Neural progenitor cell (in vitro differentiated cells): ENCODE results near the gene SLC25A47. TPM values are rescaled to one million over a fixed set of nuclear protein-coding genes. Genes with fewer than 3 reads are reported as not detected.

Experiments used
- DNase-seq: peaks from one replicate; pipeline ENCODE4 v3.0.0-alpha.2; 2016; ENCODE audit warnings: low spot score
- H2AFZ ChIP-seq: fragments of 200-600 bp; sonication (generic); replicated peaks from 2 replicates; pipeline ENCODE4 v1.6.1; 2016; ENCODE audit warnings: antibody characterized with exemption
- H3F3A ChIP-seq: fragments of 200-600 bp; sonication (generic); 2 replicates; pipeline ENCODE4 v1.6.1; 2016; ENCODE audit warnings: antibody characterized with exemption, low read depth
- H3K27ac ChIP-seq: fragments of 200-600 bp; sonication (generic); 2 replicates; pipeline ENCODE4 v1.5.1; 2016; ENCODE audit warnings: mild to moderate bottlenecking
- H3K27me3 ChIP-seq: fragments of 200-600 bp; sonication (generic); 2 replicates; pipeline ENCODE4 v1.6.1; 2016; ENCODE audit warnings: mild to moderate bottlenecking, moderate library complexity
- H3K36me3 ChIP-seq: fragments of 200-600 bp; sonication (generic); 2 replicates; pipeline ENCODE4 v1.5.1; 2016
- H3K4me1 ChIP-seq: fragments of 200-600 bp; sonication (generic); 2 replicates; pipeline ENCODE4 v1.6.1; 2016; ENCODE audit warnings: mixed run types
- H3K4me2 ChIP-seq: fragments of 200-600 bp; sonication (generic); 2 replicates; pipeline ENCODE4 v1.6.1; 2016
- H3K4me3 ChIP-seq: fragments of 200-600 bp; sonication (generic); 2 replicates; pipeline ENCODE4 v1.5.1; 2016
- H3K79me2 ChIP-seq: fragments of 200-600 bp; sonication (generic); 2 replicates; pipeline ENCODE4 v1.6.1; 2016; ENCODE audit warnings: low read depth
- H3K9ac ChIP-seq: fragments of 200-600 bp; sonication (generic); 2 replicates; pipeline ENCODE4 v1.6.1; 2016
- H3K9me3 ChIP-seq: fragments of 200-600 bp; sonication (generic); 2 replicates; pipeline ENCODE4 v1.5.1; 2016; ENCODE audit warnings: low read depth
- H4K20me1 ChIP-seq: fragments of 200-600 bp; sonication (generic); 2 replicates; pipeline ENCODE4 v1.6.1; 2016; ENCODE audit warnings: low read depth
- H3K27ac Mint-ChIP-seq: 3 replicates; pipeline ENCODE4 v1.8.0; 2021; ENCODE audit warnings: mixed read lengths
- H3K27me3 Mint-ChIP-seq: 2 replicates; pipeline ENCODE4 v1.8.0; 2022; ENCODE audit warnings: low read depth, mild to moderate bottlenecking, inconsistent platforms, moderate library complexity, mixed read lengths; ENCODE audit not compliant: insufficient read depth
- H3K36me3 Mint-ChIP-seq: 3 replicates; pipeline ENCODE4 v1.8.0; 2021; ENCODE audit warnings: mixed read lengths
- H3K4me1 Mint-ChIP-seq: 3 replicates; pipeline ENCODE4 v1.8.0; 2021; ENCODE audit warnings: mixed read lengths
- H3K4me3 Mint-ChIP-seq: 3 replicates; pipeline ENCODE4 v1.8.0; 2021; ENCODE audit warnings: mild to moderate bottlenecking, moderate library complexity, mixed read lengths
- H3K9me3 Mint-ChIP-seq: 3 replicates; pipeline ENCODE4 v1.8.0; 2020; ENCODE audit warnings: mixed read lengths
- EZH2 ChIP-seq: fragments of 200-600 bp; sonication (generic); IDR thresholded peaks from 2 replicates; pipeline ENCODE4 v1.6.1; 2017; ENCODE audit warnings: antibody characterized with exemption, mild to moderate bottlenecking, moderate library complexity
- EZH2phosphoT487 ChIP-seq: fragments of 200-600 bp; sonication (generic); IDR thresholded peaks from 2 replicates; pipeline ENCODE4 v1.6.1; 2017; ENCODE audit warnings: antibody characterized with exemption
- total RNA-seq: library from RNA; depleted of rRNA; stranded (reverse); fragments of >200 nt; gene quantifications from 2 replicates; pipeline ENCODE4 v1.2.3, GENCODE V29; 2015; ENCODE audit warnings: low replicate concordance
- TF ChIP-seq, protein P1 (sequence below): fragments of 200-600 bp; sonication (generic); IDR thresholded peaks from 2 replicates; pipeline ENCODE4 v1.5.1; 2017; ENCODE audit warnings: antibody characterized with exemption, mild to moderate bottlenecking

SLC25A47 gene
- total RNA-seq, 1 donor from 2014 or later, result not detected

DNA sequence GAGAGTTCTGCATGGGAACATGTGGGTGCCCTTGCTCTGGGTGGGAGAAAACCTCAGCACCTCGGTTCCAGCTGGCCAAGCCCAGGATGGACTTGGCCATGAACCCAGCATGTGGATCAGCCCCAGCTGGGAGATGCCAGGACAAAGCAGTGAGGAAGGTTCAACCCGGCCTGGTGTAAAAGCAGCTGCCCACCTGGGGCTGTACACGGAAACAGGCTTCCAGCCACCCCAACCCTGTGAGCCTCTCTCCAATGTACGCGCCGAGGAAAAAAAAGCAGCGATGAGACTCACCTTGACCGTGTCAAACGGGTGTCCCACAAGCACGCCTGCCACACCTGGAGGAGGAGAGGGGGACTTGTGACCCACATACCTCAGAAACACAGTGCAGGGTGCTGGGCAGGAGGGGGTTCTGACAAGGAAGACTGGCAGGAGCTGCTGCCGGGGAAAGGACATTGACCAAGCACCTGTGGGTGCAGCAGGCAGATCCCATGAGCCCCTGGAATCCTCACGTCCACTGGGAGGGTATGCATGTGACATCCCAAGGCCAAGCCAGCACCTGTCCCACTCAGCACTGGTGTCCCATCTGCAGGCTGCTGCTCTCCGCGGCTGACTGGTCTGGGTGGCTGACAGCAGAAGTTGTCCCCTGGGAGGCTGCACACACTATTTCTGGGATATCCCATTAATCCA, 24.4 kb upstream of the SLC25A47 start:
- H3K9me3 Mint-ChIP-seq, result no peaks in the 10 kb centered on the region

GRCh38 chr14:100299238-100299560, 23.9 kb upstream of the SLC25A47 start:
- Histone ChIP-seq H3K4me3 (no peak overlapping the region), H3K9ac (no peak overlapping the region), H3K27me3 (no peaks in the 10 kb centered on the region), H3F3A (no peaks in the 10 kb centered on the region), H3K4me2 (no peak overlapping the region), H3K79me2 (peaks cover 94% of the 10 kb centered on the region), H3K4me1 (peaks cover 8% of the 10 kb centered on the region), H3K9me3 (no peaks in the 10 kb centered on the region), H3K27ac (no peak overlapping the region), H3K36me3 (no peaks in the 10 kb centered on the region), H4K20me1 (peaks cover 97% of the 10 kb centered on the region), H2AFZ (no peak overlapping the region)
- H3K27ac Mint-ChIP-seq, result no peak overlapping the region
- peaks cover 23% of the 10 kb centered on the region for H3K36me3 Mint-ChIP-seq
- H3K4me1 Mint-ChIP-seq, result peaks cover 7% of the 10 kb centered on the region
- H3K9me3 Mint-ChIP-seq, result no peaks in the 10 kb centered on the region
- no peak overlapping the region for H3K4me3 Mint-ChIP-seq
- no peak for DNase-seq
- TF ChIP-seq EZH2, result no peak
- no peak for TF ChIP-seq EZH2phosphoT487
- TF ChIP-seq, protein P1, sequence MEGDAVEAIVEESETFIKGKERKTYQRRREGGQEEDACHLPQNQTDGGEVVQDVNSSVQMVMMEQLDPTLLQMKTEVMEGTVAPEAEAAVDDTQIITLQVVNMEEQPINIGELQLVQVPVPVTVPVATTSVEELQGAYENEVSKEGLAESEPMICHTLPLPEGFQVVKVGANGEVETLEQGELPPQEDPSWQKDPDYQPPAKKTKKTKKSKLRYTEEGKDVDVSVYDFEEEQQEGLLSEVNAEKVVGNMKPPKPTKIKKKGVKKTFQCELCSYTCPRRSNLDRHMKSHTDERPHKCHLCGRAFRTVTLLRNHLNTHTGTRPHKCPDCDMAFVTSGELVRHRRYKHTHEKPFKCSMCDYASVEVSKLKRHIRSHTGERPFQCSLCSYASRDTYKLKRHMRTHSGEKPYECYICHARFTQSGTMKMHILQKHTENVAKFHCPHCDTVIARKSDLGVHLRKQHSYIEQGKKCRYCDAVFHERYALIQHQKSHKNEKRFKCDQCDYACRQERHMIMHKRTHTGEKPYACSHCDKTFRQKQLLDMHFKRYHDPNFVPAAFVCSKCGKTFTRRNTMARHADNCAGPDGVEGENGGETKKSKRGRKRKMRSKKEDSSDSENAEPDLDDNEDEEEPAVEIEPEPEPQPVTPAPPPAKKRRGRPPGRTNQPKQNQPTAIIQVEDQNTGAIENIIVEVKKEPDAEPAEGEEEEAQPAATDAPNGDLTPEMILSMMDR, result no peak
- peaks cover 4% of the 10 kb centered on the region for H3K27me3 Mint-ChIP-seq

More for the DNA sequence above, 24.4 kb upstream of the SLC25A47 start:
- no peak overlapping the region for H3K4me3 Mint-ChIP-seq
- peaks cover 97% of the 10 kb centered on the region for H4K20me1 ChIP-seq
- no peaks in the 10 kb centered on the region for H3K36me3 ChIP-seq
- H3K27me3 Mint-ChIP-seq, result peaks cover 4% of the 10 kb centered on the region
- peaks cover 89% of the 10 kb centered on the region for H3K79me2 ChIP-seq
- no peak overlapping the region for H3K4me2 ChIP-seq
- no peak for TF ChIP-seq EZH2
- no peak for TF ChIP-seq EZH2phosphoT487
- TF ChIP-seq, protein P1, result no peak
- H3F3A ChIP-seq, result no peaks in the 10 kb centered on the region
- peaks cover 5% of the 10 kb centered on the region for H3K4me1 Mint-ChIP-seq
- no peak overlapping the region for H3K9ac ChIP-seq
- no peaks in the 10 kb centered on the region for H3K9me3 ChIP-seq
- peaks cover 23% of the 10 kb centered on the region for H3K36me3 Mint-ChIP-seq
- peaks cover 3% of the 10 kb centered on the region for H3K4me1 ChIP-seq
- no peak for DNase-seq
- H2AFZ ChIP-seq, result no peak overlapping the region
- no peak overlapping the region for H3K27ac Mint-ChIP-seq
- H3K27me3 ChIP-seq, result no peaks in the 10 kb centered on the region
- no peak overlapping the region for H3K27ac ChIP-seq
- H3K4me3 ChIP-seq, result no peak overlapping the region

- Histone ChIP-seq H3K27me3 (no peaks in the 10 kb centered on the region), H3K27ac (no peak overlapping the region), H3K4me3 (no peak overlapping the region), H3K4me2 (no peak overlapping the region), H4K20me1 (peaks cover 84% of the 10 kb centered on the region), H3K79me2 (peaks cover 98% of the 10 kb centered on the region), H3K4me1 (peaks cover 16% of the 10 kb centered on the region), H3K36me3 (no peaks in the 10 kb centered on the region), H3F3A (peaks cover 12% of the 10 kb centered on the region), H3K9me3 (no peaks in the 10 kb centered on the region), H3K9ac (no peak overlapping the region), H2AFZ (no peak overlapping the region)
- no peak for TF ChIP-seq EZH2
- TF ChIP-seq, protein P1, result no peak
- no peak for TF ChIP-seq EZH2phosphoT487
- DNase-seq, result no peak
- Mint-ChIP-seq H3K27ac (no peak overlapping the region), H3K27me3 (peaks cover 9% of the 10 kb centered on the region), H3K9me3 (no peaks in the 10 kb centered on the region), H3K4me1 (peaks cover 16% of the 10 kb centered on the region), H3K4me3 (no peak overlapping the region), H3K36me3 (peaks cover 16% of the 10 kb centered on the region)
Observed at GRCh38 chr14:100302616-100303015, 20.5 kb upstream of the SLC25A47 start.
